ENCODE data around the gene USP36. TPM values are rescaled to one million over a fixed set of nuclear protein-coding genes. Genes with fewer than 3 reads are reported as not detected.

USP36 gene
- total and polyA plus RNA-seq, 9 of the 15 experiments (the other 6 are each of a cell fraction or from before 2014, with no cell fraction given): 6.4 to 72.8 (median 22.5) TPM

- ChIA-PET POLR2A (interaction anchor here (1.0 to 1.6 kb wide), 2 partner anchors 9 to 17 kb away, joined by 3 read pairs; no protein-coding TSS in a partner anchor), CTCF (ENCODE audit: low intra/inter-chr PET ratio) (no interaction called here)
- no peak for TF ChIP-seq SRSF3 (IDR thresholded peaks at IDR 0.05; ENCODE audit: insufficient read depth, low read length)
- TF ChIP-seq L3MBTL2 (IDR thresholded peaks at IDR 0.05): no peak
- no peak for TF ChIP-seq ZNF644 (tag; IDR thresholded peaks at IDR 0.05; ENCODE audit: low read depth)
- no peak for TF ChIP-seq HNRNPLL (IDR thresholded peaks at IDR 0.05; ENCODE audit: low read depth, low read length, poor library complexity, severe bottlenecking)
- no peak for TF ChIP-seq MYBL2 (IDR thresholded peaks at IDR 0.05; ENCODE audit: low read depth)
- no peak for TF ChIP-seq MYBL2 (CRISPR knock-in tag; IDR thresholded peaks at IDR 0.05; ENCODE audit: borderline replicate concordance)
- TF ChIP-seq PBX2 (CRISPR knock-in tag; IDR thresholded peaks at IDR 0.05; ENCODE audit: low read depth): no peak
- TF ChIP-seq PBX2 (tag; conservative IDR thresholded peaks at IDR 0.05; ENCODE audit: low read depth): no peak
- no peak for TF ChIP-seq ZNF717 (CRISPR knock-in tag; IDR thresholded peaks at IDR 0.05)
- TF ChIP-seq NFIX (CRISPR knock-in tag; IDR thresholded peaks at IDR 0.05; ENCODE audit: low read depth): no peak
- no peak for TF ChIP-seq NONO (IDR thresholded peaks at IDR 0.05; ENCODE audit: low read depth in 2 of 2, low read length in 1 of 2)
- no peak for TF ChIP-seq KHSRP (IDR thresholded peaks at IDR 0.05)
- no peak for TF ChIP-seq NFIC (IDR thresholded peaks at IDR 0.05)
- no peak for TF ChIP-seq CBFB (CRISPR knock-in tag; IDR thresholded peaks at IDR 0.05)
- no peak for TF ChIP-seq ZNF384 (IDR thresholded peaks at IDR 0.05; ENCODE audit: low read depth, low read length)
- no peak for TF ChIP-seq XRCC4 (IDR thresholded peaks at IDR 0.05; ENCODE audit: extremely low read depth, insufficient read depth, insufficient read length)
- no peak for TF ChIP-seq NRF1 (conservative IDR thresholded peaks at IDR 0.05 in 1 of 2, IDR thresholded peaks at IDR 0.05 in 1 of 2)
- TF ChIP-seq ZNF79 (CRISPR knock-in tag; IDR thresholded peaks at IDR 0.05; ENCODE audit: low read depth): no peak
- no peak for TF ChIP-seq SRSF9 (IDR thresholded peaks at IDR 0.05; ENCODE audit: borderline replicate concordance, low read depth, low read length)
- TF ChIP-seq CEBPG (CRISPR knock-in tag; IDR thresholded peaks at IDR 0.05): no peak
- TF ChIP-seq CEBPG (tag; conservative IDR thresholded peaks at IDR 0.05 in 1 of 2, IDR thresholded peaks at IDR 0.05 in 1 of 2): no peak
- no peak for TF ChIP-seq CHD1 (IDR thresholded peaks at IDR 0.05; ENCODE audit: low read length)
These were observed 13.6 kb downstream of the USP36 start for GRCh38 chr17:78826836-78827509.

More at GRCh38 chr17:78826836-78827509, 13.6 kb downstream of the USP36 start:
- ATAC-seq (no peak), DNase-seq (ENCODE audit: extremely low read depth in 1 of 4, low spot score in 3 of 4) (peak in 1 of 4 experiments; percentile 6), FAIRE-seq (no peak)
- Histone ChIP-seq H3K9ac (ENCODE audit: insufficient read depth in 1 of 2, low read depth in 2 of 2, low read length in 2 of 2) (no peak overlapping the region), H4K20me1 (replicated peaks; ENCODE audit: control insufficient read depth, insufficient read depth, low read length) (peaks cover 20% of the 10 kb centered on the region), H3K4me3 (no peak overlapping the region), H3K9me1 (ENCODE audit: control insufficient read depth, insufficient read depth, low read length) (no peaks in the 10 kb centered on the region), H3K9me3 (replicated peaks; ENCODE audit: control insufficient read depth, insufficient read depth, low read depth, low read length) (no peaks in the 10 kb centered on the region), H3K79me2 (ENCODE audit: control insufficient read depth, insufficient read depth, low read length) (peaks cover 9% of the 10 kb centered on the region; the same call in 1 of the 3 replicates), H3K27me3 (ENCODE audit: control insufficient read depth in 2 of 2, insufficient read depth in 2 of 2, low read length in 2 of 2) (no peaks in the 10 kb centered on the region), H3K27ac (ENCODE audit: extremely low read depth, low read depth, low read length) (no peak overlapping the region), H3K4me2 (ENCODE audit: insufficient read depth, low read length) (no peak overlapping the region), H2AFZ (ENCODE audit: low read depth, low read length) (no peak overlapping the region), H3K4me1 (replicated peaks in 1 of 2; ENCODE audit: control insufficient read depth in 2 of 2, insufficient read depth in 2 of 2, low read length in 2 of 2) (no peaks in the 10 kb centered on the region), H3K36me3 (ENCODE audit: control insufficient read depth, insufficient read depth, low read length) (peaks cover 95% of the 10 kb centered on the region)
- in situ Hi-C loops (cut with MboI) (no loop called here), intact Hi-C loops (cut with micrococcal nuclease) (no loop called here)
- no TSS peak for BruUV-seq (replicated peaks)
- WGBS (ENCODE audit: insufficient coverage, low coverage, missing lambda C conversion rate): 92% methylated on average over 20 of the region's 21 CpGs

Measured in K562 (cell line).